Thyroid gland (tissue), 4 donors: ENCODE results near the gene ELAPOR1. TPM values are rescaled to one million over a fixed set of nuclear protein-coding genes. Genes with fewer than 3 reads are reported as not detected.

ENCODE experiments used
- DNase-seq, 2 donors: peaks; one replicate each; pipeline ENCODE4 v3.0.0-alpha.2; 2019
- H3K27ac ChIP-seq, 3 donors: fragments of 200-600 bp; sonication (generic); 1 replicate in 2 of 3; 2 replicates in 1 of 3; pipeline ENCODE4 v1.5.1; 2016 to 2019; ENCODE audit warnings: mild to moderate bottlenecking in 1 of 3, moderate library complexity in 1 of 3
- H3K27me3 ChIP-seq: fragments of 200-600 bp; sonication (generic); one replicate; pipeline ENCODE4 v1.5.1; 2019
- H3K36me3 ChIP-seq, 2 donors: fragments of 200-600 bp; sonication (generic); one replicate each; pipeline ENCODE4 v1.5.1; 2016 to 2019
- H3K4me1 ChIP-seq, 2 donors: fragments of 200-600 bp; sonication (generic); one replicate each; pipeline ENCODE4 v1.5.1; 2017 to 2019
- H3K4me3 ChIP-seq, 3 donors: fragments of 200-600 bp; sonication (generic); replicated peaks in 1 of 3; 1 replicate in 2 of 3; 2 replicates in 1 of 3; pipeline ENCODE4 v1.5.1; 2016; ENCODE audit warnings: mild to moderate bottlenecking in 1 of 3
- H3K9me3 ChIP-seq: fragments of 200-600 bp; sonication (generic); one replicate; pipeline ENCODE4 v1.5.1; 2017
- POLR2A ChIP-seq, 2 donors: fragments of 450-650 bp; IDR thresholded peaks; one replicate each; pipeline ENCODE4 v1.6.1; 2017; ENCODE audit warnings: antibody characterized with exemption in 2 of 2, mild to moderate bottlenecking in 2 of 2, moderate library complexity in 1 of 2
- WGBS, 2 donors: methylation state at CpG; one replicate each; pipeline ENCODE4 v1.1.5; 2017; 5-methylcytosine and 5-hydroxymethylcytosine counted together
- intact Hi-C: fragments of 100-400 bp; cut with DNase I; formaldehyde crosslinking; loops from one replicate; pipeline ENCODE4 v1.15.1; 2023
- total RNA-seq, 4 donors: library from RNA; depleted of rRNA; stranded (reverse); fragments of >200 nt; gene quantifications; one replicate each; pipeline ENCODE4 v1.2.3, GENCODE V29; 2016
- TF ChIP-seq, protein P1 (sequence below), 6 experiments: fragments of 200-600 bp in 3 of 6; fragments of 450-650 bp in 3 of 6; sonication (generic) in 3 of 6; IDR thresholded peaks; one replicate each; pipeline ENCODE4 v1.5.1; 2016 to 2019; ENCODE audit warnings: antibody characterized with exemption in 6 of 6, mild to moderate bottlenecking in 2 of 6, inconsistent platforms in 1 of 6, moderate library complexity in 1 of 6

ELAPOR1 gene, protein sequence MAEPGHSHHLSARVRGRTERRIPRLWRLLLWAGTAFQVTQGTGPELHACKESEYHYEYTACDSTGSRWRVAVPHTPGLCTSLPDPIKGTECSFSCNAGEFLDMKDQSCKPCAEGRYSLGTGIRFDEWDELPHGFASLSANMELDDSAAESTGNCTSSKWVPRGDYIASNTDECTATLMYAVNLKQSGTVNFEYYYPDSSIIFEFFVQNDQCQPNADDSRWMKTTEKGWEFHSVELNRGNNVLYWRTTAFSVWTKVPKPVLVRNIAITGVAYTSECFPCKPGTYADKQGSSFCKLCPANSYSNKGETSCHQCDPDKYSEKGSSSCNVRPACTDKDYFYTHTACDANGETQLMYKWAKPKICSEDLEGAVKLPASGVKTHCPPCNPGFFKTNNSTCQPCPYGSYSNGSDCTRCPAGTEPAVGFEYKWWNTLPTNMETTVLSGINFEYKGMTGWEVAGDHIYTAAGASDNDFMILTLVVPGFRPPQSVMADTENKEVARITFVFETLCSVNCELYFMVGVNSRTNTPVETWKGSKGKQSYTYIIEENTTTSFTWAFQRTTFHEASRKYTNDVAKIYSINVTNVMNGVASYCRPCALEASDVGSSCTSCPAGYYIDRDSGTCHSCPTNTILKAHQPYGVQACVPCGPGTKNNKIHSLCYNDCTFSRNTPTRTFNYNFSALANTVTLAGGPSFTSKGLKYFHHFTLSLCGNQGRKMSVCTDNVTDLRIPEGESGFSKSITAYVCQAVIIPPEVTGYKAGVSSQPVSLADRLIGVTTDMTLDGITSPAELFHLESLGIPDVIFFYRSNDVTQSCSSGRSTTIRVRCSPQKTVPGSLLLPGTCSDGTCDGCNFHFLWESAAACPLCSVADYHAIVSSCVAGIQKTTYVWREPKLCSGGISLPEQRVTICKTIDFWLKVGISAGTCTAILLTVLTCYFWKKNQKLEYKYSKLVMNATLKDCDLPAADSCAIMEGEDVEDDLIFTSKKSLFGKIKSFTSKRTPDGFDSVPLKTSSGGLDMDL
- total RNA-seq, result 10 to 100 TPM in 2 of 4 donors, 1 to 10 TPM in 2; 4.7 to 24.0 (median 12.3) TPM

DNA sequence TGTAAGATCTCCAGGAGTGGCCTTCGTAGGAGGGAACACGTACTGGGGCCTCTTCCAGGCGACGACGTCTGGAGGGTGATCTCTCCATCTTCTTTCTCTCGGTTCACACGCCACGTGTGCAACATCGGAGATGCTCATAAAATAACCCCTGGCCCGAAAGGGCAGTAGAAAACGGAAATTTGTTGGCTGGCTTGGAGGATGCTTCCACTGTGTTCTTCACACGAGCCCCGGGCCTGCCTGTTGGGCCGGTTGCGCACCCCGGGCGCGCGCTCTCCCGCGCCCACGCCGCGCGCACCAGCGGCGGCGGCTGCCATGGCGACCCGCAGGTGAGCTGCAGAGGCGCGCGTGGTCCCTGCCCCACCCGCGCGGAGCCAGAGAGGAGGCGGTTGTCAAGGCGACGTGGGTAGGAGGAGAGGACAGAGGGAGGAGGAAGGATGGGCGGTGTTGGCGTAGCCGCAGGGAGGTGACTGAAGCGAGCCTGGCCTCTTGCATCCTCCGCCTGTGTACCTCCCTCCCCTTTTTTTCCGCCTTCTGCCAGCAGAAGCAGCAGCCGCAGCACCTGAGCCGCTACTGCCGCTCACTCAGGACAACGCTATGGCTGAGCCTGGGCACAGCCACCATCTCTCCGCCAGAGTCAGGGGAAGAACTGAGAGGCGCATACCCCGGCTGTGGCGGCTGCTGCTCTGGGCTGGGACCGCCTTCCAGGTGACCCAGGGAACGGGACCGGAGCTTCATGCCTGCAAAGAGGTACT is at the start of gene ELAPOR1:
Gene ELAPOR1, plus strand, starts transcription at position 526 of the 752 bp plus-strand sequence. Its CDS starts 69 bp downstream, at position 595.
- intact Hi-C loops, result loop anchor here (5.0 kb wide), 1 partner anchor 84 kb away; no protein-coding TSS in a partner anchor
- WGBS, 2 donors, result 2 to 3% methylated on average over 24 to 39 of the region's 56 CpGs
- TF ChIP-seq POLR2A (IDR thresholded peaks at IDR 0.05), result no peak
- TF ChIP-seq, protein P1, sequence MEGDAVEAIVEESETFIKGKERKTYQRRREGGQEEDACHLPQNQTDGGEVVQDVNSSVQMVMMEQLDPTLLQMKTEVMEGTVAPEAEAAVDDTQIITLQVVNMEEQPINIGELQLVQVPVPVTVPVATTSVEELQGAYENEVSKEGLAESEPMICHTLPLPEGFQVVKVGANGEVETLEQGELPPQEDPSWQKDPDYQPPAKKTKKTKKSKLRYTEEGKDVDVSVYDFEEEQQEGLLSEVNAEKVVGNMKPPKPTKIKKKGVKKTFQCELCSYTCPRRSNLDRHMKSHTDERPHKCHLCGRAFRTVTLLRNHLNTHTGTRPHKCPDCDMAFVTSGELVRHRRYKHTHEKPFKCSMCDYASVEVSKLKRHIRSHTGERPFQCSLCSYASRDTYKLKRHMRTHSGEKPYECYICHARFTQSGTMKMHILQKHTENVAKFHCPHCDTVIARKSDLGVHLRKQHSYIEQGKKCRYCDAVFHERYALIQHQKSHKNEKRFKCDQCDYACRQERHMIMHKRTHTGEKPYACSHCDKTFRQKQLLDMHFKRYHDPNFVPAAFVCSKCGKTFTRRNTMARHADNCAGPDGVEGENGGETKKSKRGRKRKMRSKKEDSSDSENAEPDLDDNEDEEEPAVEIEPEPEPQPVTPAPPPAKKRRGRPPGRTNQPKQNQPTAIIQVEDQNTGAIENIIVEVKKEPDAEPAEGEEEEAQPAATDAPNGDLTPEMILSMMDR (IDR thresholded peaks at IDR 0.05), result no peak
- peak; percentile 60 to 69 for DNase-seq
- Histone ChIP-seq H3K27ac (no peak within 1 kb of the TSS), H3K36me3 (no peaks in the 10 kb centered on the region), H3K4me1 (peaks cover 13 to 21% of the 10 kb centered on the region in 2 donors), H3K27me3 (no peaks in the 10 kb centered on the region), H3K9me3 (no peaks in the 10 kb centered on the region), H3K4me3 (peak within 1 kb of the TSS in 1 of 3 donors; percentile 13)

DNA sequence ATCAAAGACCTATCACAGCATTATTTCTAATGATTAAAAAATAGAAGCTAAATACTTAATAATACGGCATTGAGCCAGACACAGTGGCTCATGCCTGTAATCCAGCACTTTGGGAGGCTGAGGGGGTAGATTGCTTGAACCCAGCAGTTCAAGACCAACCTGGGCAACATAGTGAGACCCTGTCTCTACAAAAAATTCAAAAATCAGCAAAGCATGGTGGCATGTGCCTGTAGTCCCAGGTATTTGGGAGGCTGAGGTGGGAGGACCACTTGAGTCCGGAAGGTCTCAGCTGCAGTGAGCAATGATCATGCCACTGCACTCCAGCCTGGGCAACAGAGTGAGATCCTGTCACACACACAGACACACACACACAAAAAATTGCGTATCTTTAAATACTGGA is 48.8 kb upstream of the ELAPOR1 start:
- no peaks in the 10 kb centered on the region for H3K4me1 ChIP-seq
- no peak overlapping the region for H3K4me3 ChIP-seq
- no peaks in the 10 kb centered on the region for H3K9me3 ChIP-seq
- intact Hi-C loops, result no loop called here
- no peaks in the 10 kb centered on the region for H3K27me3 ChIP-seq
- DNase-seq, result no peak
- WGBS, 2 donors, result 94 to 99% methylated on average over 3 of the region's 3 CpGs
- TF ChIP-seq POLR2A (IDR thresholded peaks at IDR 0.05), result no peak
- TF ChIP-seq, protein P1 (IDR thresholded peaks at IDR 0.05), result no peak
- no peak overlapping the region for H3K27ac ChIP-seq
- H3K36me3 ChIP-seq, result peaks cover 20 to 21% of the 10 kb centered on the region in 2 donors

DNA sequence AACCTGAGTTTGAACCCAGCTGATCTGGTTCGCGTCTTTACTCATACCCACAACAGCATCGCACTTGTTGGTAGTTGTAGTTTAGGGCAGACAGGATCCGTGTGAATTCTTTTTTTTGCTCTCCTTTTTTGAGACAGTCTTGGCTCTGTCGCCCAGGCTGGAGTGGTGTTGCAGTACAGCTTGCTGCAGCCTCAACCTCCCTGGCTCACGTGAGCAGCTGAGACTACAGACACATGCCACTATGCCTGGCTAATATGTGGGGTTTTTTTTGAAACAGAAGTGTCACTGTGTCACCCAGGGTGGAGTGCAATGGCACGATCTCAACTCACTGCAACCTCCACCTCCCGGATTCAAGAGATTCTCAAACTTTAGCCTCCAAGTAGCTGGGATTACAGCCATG is 46.0 kb upstream of the ELAPOR1 start:
- Histone ChIP-seq H3K9me3 (no peaks in the 10 kb centered on the region), H3K27me3 (no peaks in the 10 kb centered on the region), H3K27ac (no peak overlapping the region), H3K4me1 (no peaks in the 10 kb centered on the region), H3K4me3 (no peak overlapping the region), H3K36me3 (peaks cover 20 to 21% of the 10 kb centered on the region in 2 donors)
- no peak for DNase-seq
- 82 to 94% methylated on average over 8 of the region's 8 CpGs for WGBS, 2 donors
- intact Hi-C loops, result no loop called here
- TF ChIP-seq, protein P1 (IDR thresholded peaks at IDR 0.05), result no peak
- TF ChIP-seq POLR2A (IDR thresholded peaks at IDR 0.05), result no peak

DNA sequence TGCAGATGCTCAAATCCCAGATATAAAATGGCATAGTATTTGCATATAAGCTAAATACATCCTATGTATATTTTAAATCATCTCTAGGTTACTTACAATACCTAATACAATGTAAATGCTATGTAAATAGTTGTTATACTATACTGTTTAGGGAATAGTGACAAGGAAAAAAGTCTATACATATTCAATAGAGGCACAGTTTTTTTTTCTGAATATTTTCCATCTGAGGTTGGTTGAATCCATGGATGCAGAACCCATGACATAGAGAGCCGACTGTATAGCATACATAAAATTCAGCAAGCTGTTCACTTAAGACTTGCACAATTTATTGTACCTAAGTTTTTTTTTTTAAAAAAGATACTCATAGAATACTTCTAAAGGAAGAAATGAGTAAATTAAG is 44.6 kb upstream of the ELAPOR1 start:
- no peak for TF ChIP-seq POLR2A (IDR thresholded peaks at IDR 0.05)
- TF ChIP-seq, protein P1 (IDR thresholded peaks at IDR 0.05), result no peak
- Histone ChIP-seq H3K27me3 (no peaks in the 10 kb centered on the region), H3K27ac (no peak overlapping the region), H3K4me1 (no peaks in the 10 kb centered on the region), H3K9me3 (no peaks in the 10 kb centered on the region), H3K4me3 (no peak overlapping the region), H3K36me3 (peaks cover 14 to 15% of the 10 kb centered on the region in 2 donors)
- DNase-seq, result no peak
- 84 to 90% methylated on average over 1 of the region's 1 CpG for WGBS, 2 donors
- intact Hi-C loops, result no loop called here
